A549 (cell line): ENCODE data around the gene HOXB7. TPM values are rescaled to one million over a fixed set of nuclear protein-coding genes. Genes with fewer than 3 reads are reported as not detected.

Experiments used
- ATAC-seq, 2 experiments: fragments of 200-7000 bp in 1 of 2; fragments of >200 bp in 1 of 2; cut with Nextera tagmentation in 1 of 2; cut with Tn5 transposase in 1 of 2; 3 replicates each; pipeline versions ENCODE4 v1.8.0 to v1.9.1; 2018 to 2020; ENCODE audit warnings: mild to moderate bottlenecking in 1 of 2, moderate library complexity in 1 of 2
- CTCF ChIA-PET: fragments of 300-600 bp; sonication (Branson Sonifier 250); formaldehyde crosslinking; extraction: SDS; loops from one replicate; lab custom pipeline; 2021; ENCODE audit warnings: antibody characterized with exemption, inconsistent platforms; lab: Yijun Ruan, JAX
- POLR2A ChIA-PET: fragments of 350-600 bp; formaldehyde crosslinking; extraction: SDS; loops from one replicate; lab custom pipeline; 2021; ENCODE audit warnings: antibody characterized with exemption, inconsistent platforms; lab: Yijun Ruan, JAX
- DNase-seq, 2 experiments: peaks; one replicate each; pipeline versions ENCODE4 v3.0.0 to v3.0.0-alpha.2; 2011 to 2016; ENCODE audit warnings: low read depth in 1 of 2, low spot score in 1 of 2
- FAIRE-seq: peaks from 2 replicates; lab custom pipeline; 2011; peaks lifted over from hg19 to GRCh38; lab: Jason Lieb, UNC
- H3K27ac ChIP-seq, 2 experiments: fragments of >200 bp; sonication (Bioruptor Twin); formaldehyde crosslinking; 3 replicates each; pipeline ENCODE4 v1.5.1; 2016 to 2017
- H3K4me1 ChIP-seq: fragments of >200 bp; sonication (Bioruptor Twin); formaldehyde crosslinking; 3 replicates; pipeline ENCODE4 v1.6.1; 2016
- H3K4me2 ChIP-seq: fragments of >200 bp; sonication (Bioruptor Twin); formaldehyde crosslinking; 3 replicates; pipeline ENCODE4 v1.6.1; 2016
- H3K4me3 ChIP-seq: fragments of >200 bp; sonication (Bioruptor Twin); formaldehyde crosslinking; 3 replicates; pipeline ENCODE4 v1.5.1; 2016
- H3K9me3 ChIP-seq: fragments of >200 bp; sonication (Bioruptor Twin); formaldehyde crosslinking; 3 replicates; pipeline ENCODE4 v1.6.1; 2016
- CEBPB ChIP-seq, 2 experiments: fragments of >200 bp in 1 of 2; sonication (Bioruptor Twin) in 1 of 2; formaldehyde crosslinking in 1 of 2; IDR thresholded peaks; 2 replicates each; pipeline ENCODE4 v1.6.1; 2012 to 2016
- CHD4 ChIP-seq: fragments of 200-600 bp; sonication (generic); IDR thresholded peaks from 2 replicates; pipeline ENCODE4 v1.6.1; 2016; ENCODE audit warnings: antibody characterized with exemption, mild to moderate bottlenecking, borderline replicate concordance
- EHMT2 ChIP-seq: fragments of 200-600 bp; sonication (generic); IDR thresholded peaks from 2 replicates; pipeline ENCODE4 v1.6.1; 2016; ENCODE audit warnings: antibody characterized with exemption, low read depth, mild to moderate bottlenecking, moderate library complexity
- EP300 ChIP-seq, 2 experiments: fragments of >200 bp; sonication (Bioruptor Twin); formaldehyde crosslinking; IDR thresholded peaks; 2 replicates in 1 of 2; 3 replicates in 1 of 2; pipeline ENCODE4 v1.6.1; 2016 to 2017
- GATA3 ChIP-seq: IDR thresholded peaks from 2 replicates; pipeline ENCODE4 v1.6.1; 2012; ENCODE audit warnings: borderline replicate concordance
- HEYL ChIP-seq: fragments of 250-450 bp; sonication (Bioruptor Pico); IDR thresholded peaks from 2 replicates; pipeline ENCODE4 v1.8.0; 2021; ENCODE audit warnings: mild to moderate bottlenecking, moderate library complexity
- HOXB13 ChIP-seq: fragments of 250-450 bp; sonication (Bioruptor Pico); IDR thresholded peaks from 2 replicates; pipeline ENCODE4 v1.5.0; 2020; ENCODE audit warnings: low read depth, mild to moderate bottlenecking, moderate library complexity
- JUNB ChIP-seq: fragments of >200 bp; sonication (Bioruptor Twin); formaldehyde crosslinking; IDR thresholded peaks from 2 replicates; pipeline ENCODE4 v1.6.1; 2016
- MAFK ChIP-seq: fragments of 450-650 bp; IDR thresholded peaks from 2 replicates; pipeline ENCODE4 v1.6.1; 2014; ENCODE audit not compliant: partially characterized antibody
- NFE2L2 ChIP-seq: fragments of 150-350 bp; conservative IDR thresholded peaks from 2 replicates; pipeline ENCODE4 v1.6.1; 2014; ENCODE audit warnings: low read length
- PHF8 ChIP-seq: fragments of 200-600 bp; sonication (generic); IDR thresholded peaks from 2 replicates; pipeline ENCODE4 v1.6.1; 2016; ENCODE audit warnings: low read depth, mild to moderate bottlenecking, antibody characterized with exemption, moderate library complexity, borderline replicate concordance
- POLR2A ChIP-seq: IDR thresholded peaks from 2 replicates; pipeline ENCODE4 v1.6.1; 2012; ENCODE audit warnings: mild to moderate bottlenecking, low read length
- POLR2AphosphoS2 ChIP-seq: conservative IDR thresholded peaks from 2 replicates; pipeline ENCODE4 v1.6.1; 2012; ENCODE audit warnings: low read length, improper control_type of control experiment, inconsistent platforms
- RAD21 ChIP-seq, 2 experiments: fragments of >200 bp in 1 of 2; sonication (Bioruptor Twin) in 1 of 2; formaldehyde crosslinking in 1 of 2; IDR thresholded peaks in 1 of 2; conservative IDR thresholded peaks in 1 of 2; 2 replicates in 1 of 2; 3 replicates in 1 of 2; pipeline ENCODE4 v1.6.1; 2012 to 2018; ENCODE audit warnings: inconsistent platforms in 1 of 2
- REST ChIP-seq: fragments of 200-600 bp; sonication (generic); IDR thresholded peaks from 2 replicates; pipeline ENCODE4 v1.6.1; 2016; ENCODE audit warnings: antibody characterized with exemption, mild to moderate bottlenecking, moderate library complexity
- RFX5 ChIP-seq: fragments of 450-650 bp; IDR thresholded peaks from 2 replicates; pipeline ENCODE4 v1.7.1; 2014; ENCODE audit warnings: antibody characterized with exemption, mild to moderate bottlenecking, moderate library complexity
- TFCP2L1 ChIP-seq: fragments of 250-450 bp; sonication (Bioruptor Pico); IDR thresholded peaks from 2 replicates; pipeline ENCODE4 v1.5.0; 2021; ENCODE audit warnings: mild to moderate bottlenecking
- ZC3H11A ChIP-seq: fragments of 450-650 bp; IDR thresholded peaks from 2 replicates; pipeline ENCODE4 v1.6.1; 2014; ENCODE audit warnings: antibody characterized with exemption, mild to moderate bottlenecking
- ZFP36 ChIP-seq: fragments of 450-650 bp; IDR thresholded peaks from 2 replicates; pipeline ENCODE4 v1.6.1; 2014; ENCODE audit warnings: borderline replicate concordance; ENCODE audit not compliant: partially characterized antibody
- WGBS: methylation state at CpG from one replicate; pipeline ENCODE4 v1.1.6; 2017; ENCODE audit errors: missing lambda C conversion rate; 5-methylcytosine and 5-hydroxymethylcytosine counted together
- polyA plus RNA-seq, 4 experiments: library from polyadenylated mRNA; depleted of rRNA in 3 of 4; stranded (reverse); fragments of >200 nt; fragmentation: RNase III in 1 of 4; extraction: RNeasy Plus Mini Kit Qiagen cat#74134 plus additional on column Dnase treatment in 1 of 4; gene quantifications; 2 replicates in 3 of 4; 3 replicates in 1 of 4; pipeline ENCODE4 v1.2.3, GENCODE V29; 2011 to 2017

Gene HOXB7
- polyA plus RNA-seq, 2 of the 4 experiments (the other 2 are of a cell fraction): 22.3 to 32.3 TPM

- peak; percentile 54 to 58 for DNase-seq
- Histone ChIP-seq H3K4me3 (peak overlapping the region; percentile 59), H3K4me2 (peak overlapping the region; percentile 91)
These were observed 9.0 kb downstream of the HOXB7 start for GRCh38 chr17:48601539-48602425.

DNA sequence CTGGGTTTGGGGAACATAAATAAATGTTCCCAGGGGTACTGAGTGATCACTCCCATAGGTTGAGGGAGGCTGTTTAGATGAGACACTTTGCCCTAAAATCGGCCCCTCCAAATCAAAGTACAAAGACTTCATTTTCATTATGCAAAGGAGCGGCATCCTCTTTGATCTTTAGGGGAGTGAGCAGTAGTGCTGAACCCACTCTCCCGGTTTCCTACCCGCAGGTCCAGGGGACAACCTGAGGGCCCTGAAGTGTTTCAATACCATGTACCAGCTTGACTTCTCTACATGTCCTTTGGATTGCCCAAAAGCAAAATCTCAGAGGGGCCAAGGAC is 9.6 kb downstream of the HOXB7 start:
- peaks cover 33% of the 10 kb centered on the region for H3K4me1 ChIP-seq
- POLR2A ChIA-PET: no interaction called here
- ATAC-seq (no peak), DNase-seq (no peak), FAIRE-seq (no peak)
- CTCF ChIA-PET: interaction anchor here (0.7 to 2.6 kb wide), 13 partner anchors 9 to 570 kb away, joined by 3 to 8 read pairs (median 3); no protein-coding TSS in a partner anchor
- no peaks in the 10 kb centered on the region for H3K9me3 ChIP-seq
- H3K27ac ChIP-seq: peak overlapping the region; percentile 91 to 95
- WGBS: 54% methylated on average over 4 of the region's 4 CpGs
- peak overlapping the region; percentile 91 for H3K4me2 ChIP-seq
- TF ChIP-seq HOXB13 (CRISPR knock-in tag): no peak
- TF ChIP-seq GATA3: no peak
- no peak for TF ChIP-seq ZC3H11A
- TF ChIP-seq EP300 (IDR thresholded peaks at IDR 0.05): no peak
- TF ChIP-seq RAD21 (conservative IDR thresholded peaks at IDR 0.05 in 1 of 2, IDR thresholded peaks at IDR 0.05 in 1 of 2): no peak
- no peak for TF ChIP-seq POLR2AphosphoS2
- TF ChIP-seq CEBPB (IDR thresholded peaks at IDR 0.05): no peak
- no peak for TF ChIP-seq JUNB
- TF ChIP-seq CHD4: no peak
- no peak for TF ChIP-seq EHMT2
- no peak for TF ChIP-seq REST
- TF ChIP-seq TFCP2L1 (CRISPR knock-in tag): no peak
- no peak for TF ChIP-seq ZFP36
- TF ChIP-seq PHF8: no peak
- TF ChIP-seq RFX5: no peak
- no peak for TF ChIP-seq POLR2A
- no peak for TF ChIP-seq HEYL (CRISPR knock-in tag)
- TF ChIP-seq NFE2L2: no peak
- peak overlapping the region; percentile 59 for H3K4me3 ChIP-seq

More at GRCh38 chr17:48601539-48602425, 9.0 kb downstream of the HOXB7 start:
- TF ChIP-seq MAFK (no peak), POLR2A (peak; percentile 39)
- peak overlapping the region; percentile 91 to 95 for H3K27ac ChIP-seq
- ChIA-PET CTCF (interaction anchor here (0.7 to 2.6 kb wide), 19 partner anchors 8 to 571 kb away, joined by 3 to 8 read pairs (median 3); no protein-coding TSS in a partner anchor), POLR2A (no interaction called here)
- peaks cover 33% of the 10 kb centered on the region for H3K4me1 ChIP-seq
- no peak for FAIRE-seq
- WGBS: 7% methylated on average over 34 of the region's 35 CpGs
- ATAC-seq: peak; percentile 0 to 47; a peak in 3 of 6 replicates
- no peaks in the 10 kb centered on the region for H3K9me3 ChIP-seq
